Astrocyte (in vitro differentiated cells and primary cell): ENCODE results near the gene ZNF468. TPM values are rescaled to one million over a fixed set of nuclear protein-coding genes. Genes with fewer than 3 reads are reported as not detected.
"Not testable (repeated sequence)": the region's sequence is repeated elsewhere in the genome, so short reads cannot be mapped to it uniquely, and the experiment has no call there.

Source experiments
- DNase-seq: peaks from one replicate; pipeline ENCODE4 v3.0.0-alpha.2; 2010; ENCODE audit warnings: low read depth
- FAIRE-seq: peaks from 2 replicates; lab custom pipeline; 2011; peaks lifted over from hg19 to GRCh38; lab: Jason Lieb, UNC
- H2AFZ ChIP-seq: 2 replicates; pipeline ENCODE4 v1.6.0; 2012; ENCODE audit warnings: low read depth, low read length, inconsistent platforms
- H3K27ac ChIP-seq: 2 replicates; pipeline ENCODE4 v1.5.1; 2011; ENCODE audit warnings: low read depth, low read length, inconsistent platforms
- H3K27me3 ChIP-seq: 2 replicates; pipeline ENCODE4 v1.6.0; 2011; ENCODE audit warnings: low read length, inconsistent platforms; ENCODE audit not compliant: insufficient read depth
- H3K36me3 ChIP-seq: 2 replicates; pipeline ENCODE4 v1.5.1; 2011; ENCODE audit warnings: low read length, inconsistent platforms; ENCODE audit not compliant: insufficient read depth
- H3K4me1 ChIP-seq: 2 replicates; pipeline ENCODE4 v1.5.1; 2011; ENCODE audit warnings: low read length, inconsistent platforms; ENCODE audit not compliant: insufficient read depth
- H3K4me2 ChIP-seq: 2 replicates; pipeline ENCODE4 v1.6.0; 2012; ENCODE audit warnings: low read length, inconsistent platforms
- H3K4me3 ChIP-seq: 2 replicates; pipeline ENCODE4 v1.5.1; 2011; ENCODE audit warnings: low read depth, mild to moderate bottlenecking, low read length, inconsistent platforms; ENCODE audit not compliant: insufficient read depth
- H3K79me2 ChIP-seq: 2 replicates; pipeline ENCODE4 v1.6.0; 2012; ENCODE audit warnings: mild to moderate bottlenecking, low read length, inconsistent platforms; ENCODE audit not compliant: insufficient read depth
- H3K9ac ChIP-seq: 2 replicates; pipeline ENCODE4 v1.6.0; 2012; ENCODE audit warnings: mild to moderate bottlenecking, low read length, inconsistent platforms
- H3K9me3 ChIP-seq: 2 replicates; pipeline ENCODE4 v1.5.1; 2012; ENCODE audit warnings: low read depth, mild to moderate bottlenecking, low read length, inconsistent platforms; ENCODE audit not compliant: insufficient read depth
- H4K20me1 ChIP-seq: 2 replicates; pipeline ENCODE4 v1.6.0; 2012; ENCODE audit warnings: low read length, inconsistent platforms; ENCODE audit not compliant: insufficient read depth
- H3K27ac Mint-ChIP-seq: one replicate; pipeline ENCODE4 v1.8.0; 2021; ENCODE audit warnings: mild to moderate bottlenecking, mixed read lengths; ENCODE audit not compliant: unreplicated experiment
- H3K27me3 Mint-ChIP-seq: one replicate; pipeline ENCODE4 v1.8.0; 2021; ENCODE audit warnings: low read depth, mixed read lengths; ENCODE audit not compliant: unreplicated experiment
- H3K36me3 Mint-ChIP-seq: one replicate; pipeline ENCODE4 v1.8.0; 2021; ENCODE audit warnings: low read depth, mixed read lengths; ENCODE audit not compliant: unreplicated experiment
- H3K4me1 Mint-ChIP-seq: one replicate; pipeline ENCODE4 v1.8.0; 2021; ENCODE audit warnings: low read depth, mixed read lengths; ENCODE audit not compliant: unreplicated experiment
- H3K4me3 Mint-ChIP-seq: one replicate; pipeline ENCODE4 v1.8.0; 2021; ENCODE audit warnings: mild to moderate bottlenecking, moderate library complexity, mixed read lengths; ENCODE audit not compliant: unreplicated experiment
- H3K9me3 Mint-ChIP-seq: one replicate; pipeline ENCODE4 v1.8.0; 2021; ENCODE audit warnings: mild to moderate bottlenecking, mixed read lengths; ENCODE audit not compliant: unreplicated experiment
- EZH2 ChIP-seq: IDR thresholded peaks from 2 replicates; pipeline ENCODE4 v1.6.1; 2012; ENCODE audit warnings: mild to moderate bottlenecking, low read length, inconsistent platforms; ENCODE audit not compliant: insufficient read depth
- total RNA-seq: library from RNA; stranded (reverse); gene quantifications from 2 replicates; pipeline ENCODE4 v1.2.1, GENCODE V29; 2021
- TF ChIP-seq, protein P1 (sequence below): IDR thresholded peaks from 2 replicates; pipeline ENCODE4 v1.5.1; 2011; ENCODE audit warnings: low read depth, mild to moderate bottlenecking, inconsistent platforms, low read length, moderate library complexity; ENCODE audit not compliant: insufficient read depth

The ZNF468 gene
- total RNA-seq, 1 donor from 2014 or later, result 20.0 TPM

DNA sequence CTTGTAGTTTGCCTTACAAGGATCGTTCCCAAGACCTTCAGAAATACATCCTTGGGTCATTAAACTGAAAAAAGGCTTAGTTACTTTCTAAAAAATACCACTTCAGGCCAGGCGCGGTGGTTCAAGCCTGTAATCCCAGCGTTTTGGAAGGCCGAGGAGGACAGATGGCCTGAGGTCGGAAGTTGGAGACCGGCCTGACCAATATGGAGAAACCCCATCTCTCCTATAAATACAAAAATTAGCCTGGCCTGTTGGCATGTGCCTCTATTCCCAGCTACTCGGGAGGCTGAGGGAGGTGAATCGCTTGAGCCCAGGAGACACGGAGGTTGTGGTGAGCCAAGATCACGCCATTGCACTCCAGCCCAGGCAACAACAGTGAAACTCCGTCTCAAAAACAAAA, 33.7 kb downstream of the ZNF468 start:
- FAIRE-seq (no peak), DNase-seq (no peak)
- no peak overlapping the region for H3K4me3 Mint-ChIP-seq
- TF ChIP-seq EZH2, result no peak
- TF ChIP-seq, protein P1, sequence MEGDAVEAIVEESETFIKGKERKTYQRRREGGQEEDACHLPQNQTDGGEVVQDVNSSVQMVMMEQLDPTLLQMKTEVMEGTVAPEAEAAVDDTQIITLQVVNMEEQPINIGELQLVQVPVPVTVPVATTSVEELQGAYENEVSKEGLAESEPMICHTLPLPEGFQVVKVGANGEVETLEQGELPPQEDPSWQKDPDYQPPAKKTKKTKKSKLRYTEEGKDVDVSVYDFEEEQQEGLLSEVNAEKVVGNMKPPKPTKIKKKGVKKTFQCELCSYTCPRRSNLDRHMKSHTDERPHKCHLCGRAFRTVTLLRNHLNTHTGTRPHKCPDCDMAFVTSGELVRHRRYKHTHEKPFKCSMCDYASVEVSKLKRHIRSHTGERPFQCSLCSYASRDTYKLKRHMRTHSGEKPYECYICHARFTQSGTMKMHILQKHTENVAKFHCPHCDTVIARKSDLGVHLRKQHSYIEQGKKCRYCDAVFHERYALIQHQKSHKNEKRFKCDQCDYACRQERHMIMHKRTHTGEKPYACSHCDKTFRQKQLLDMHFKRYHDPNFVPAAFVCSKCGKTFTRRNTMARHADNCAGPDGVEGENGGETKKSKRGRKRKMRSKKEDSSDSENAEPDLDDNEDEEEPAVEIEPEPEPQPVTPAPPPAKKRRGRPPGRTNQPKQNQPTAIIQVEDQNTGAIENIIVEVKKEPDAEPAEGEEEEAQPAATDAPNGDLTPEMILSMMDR, result no peak
- no peaks in the 10 kb centered on the region for H3K79me2 ChIP-seq
- no peak overlapping the region for H3K4me2 ChIP-seq
- H3K9ac ChIP-seq, result no peak overlapping the region
- no peaks in the 10 kb centered on the region for H3K36me3 ChIP-seq
- H3K9me3 ChIP-seq, result no peaks in the 10 kb centered on the region
- peaks cover 21% of the 10 kb centered on the region for H3K9me3 Mint-ChIP-seq
- no peak overlapping the region for H2AFZ ChIP-seq
- no peaks in the 10 kb centered on the region for H3K27me3 ChIP-seq
- H3K4me1 Mint-ChIP-seq, result no peaks in the 10 kb centered on the region
- H3K4me3 ChIP-seq, result no peak overlapping the region
- H3K4me1 ChIP-seq, result no peaks in the 10 kb centered on the region
- no peaks in the 10 kb centered on the region for H4K20me1 ChIP-seq
- no peak overlapping the region for H3K27ac Mint-ChIP-seq
- H3K27ac ChIP-seq, result no peak overlapping the region
- H3K27me3 Mint-ChIP-seq, result no peaks in the 10 kb centered on the region
- peaks cover 7% of the 10 kb centered on the region for H3K36me3 Mint-ChIP-seq

DNA sequence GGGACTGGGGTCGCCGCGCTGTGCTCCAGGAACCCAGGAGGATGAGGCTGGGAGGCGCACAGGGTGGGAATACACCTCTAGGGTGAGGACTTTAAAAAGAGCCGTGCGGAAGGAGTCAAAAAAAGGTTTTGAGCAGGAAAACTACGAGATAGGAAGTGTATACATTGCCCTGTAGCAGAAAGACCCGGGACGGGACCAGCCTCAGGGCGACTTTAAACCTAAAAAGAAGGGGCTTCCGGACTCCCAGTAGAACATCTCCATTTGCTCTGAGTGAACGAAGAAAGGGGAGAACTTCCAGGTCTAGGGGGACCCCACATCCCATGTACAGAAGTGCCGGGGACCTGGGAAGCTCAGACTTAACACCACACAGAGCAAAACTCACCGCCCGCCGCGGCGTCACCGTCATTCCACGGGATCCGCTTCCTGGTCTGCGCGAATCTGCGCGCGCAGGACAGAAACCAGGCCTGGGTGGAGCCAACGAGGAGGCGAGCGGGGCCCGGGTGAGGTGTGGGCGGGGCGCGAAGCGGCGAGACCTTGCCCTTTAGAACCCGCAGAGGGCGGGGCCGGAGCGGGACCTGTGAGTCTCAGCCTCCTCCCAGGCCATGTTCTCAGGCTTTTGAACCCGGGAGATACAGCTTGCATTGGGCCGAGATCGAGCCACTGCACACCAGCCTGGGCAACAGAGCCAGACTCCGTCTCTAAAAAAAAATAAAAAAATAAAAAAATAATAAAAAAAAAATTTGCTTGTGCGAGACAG, 36.0 kb downstream of the ZNF468 start, which contains the start of gene ZNF28:
Gene ZNF28 (minus strand): TSS at position 430 of the 757 bp plus-strand sequence. CDS start 3,675 bp downstream, outside the sequence.
- peaks cover 17% of the 10 kb centered on the region for H3K9me3 Mint-ChIP-seq
- H3K36me3 Mint-ChIP-seq, result peaks cover 20% of the 10 kb centered on the region
- H3K4me1 ChIP-seq, H3K27me3 Mint-ChIP-seq, FAIRE-seq, H3K36me3 ChIP-seq, H3K79me2 ChIP-seq, H3K9me3 ChIP-seq, H3K4me1 Mint-ChIP-seq, H3K27me3 ChIP-seq, H4K20me1 ChIP-seq, H3K27ac ChIP-seq: not testable (repeated sequence)
- Histone ChIP-seq H3K9ac (peak within 1 kb of the TSS; percentile 80), H3K4me3 (peak within 1 kb of the TSS; percentile 74), H3K4me2 (peak within 1 kb of the TSS; percentile 90), H2AFZ (peak within 1 kb of the TSS; percentile 81)
- H3K27ac Mint-ChIP-seq, result peak within 1 kb of the TSS; percentile 60
- H3K4me3 Mint-ChIP-seq, result peak within 1 kb of the TSS; percentile 94
- DNase-seq, result peak; percentile 14

DNA sequence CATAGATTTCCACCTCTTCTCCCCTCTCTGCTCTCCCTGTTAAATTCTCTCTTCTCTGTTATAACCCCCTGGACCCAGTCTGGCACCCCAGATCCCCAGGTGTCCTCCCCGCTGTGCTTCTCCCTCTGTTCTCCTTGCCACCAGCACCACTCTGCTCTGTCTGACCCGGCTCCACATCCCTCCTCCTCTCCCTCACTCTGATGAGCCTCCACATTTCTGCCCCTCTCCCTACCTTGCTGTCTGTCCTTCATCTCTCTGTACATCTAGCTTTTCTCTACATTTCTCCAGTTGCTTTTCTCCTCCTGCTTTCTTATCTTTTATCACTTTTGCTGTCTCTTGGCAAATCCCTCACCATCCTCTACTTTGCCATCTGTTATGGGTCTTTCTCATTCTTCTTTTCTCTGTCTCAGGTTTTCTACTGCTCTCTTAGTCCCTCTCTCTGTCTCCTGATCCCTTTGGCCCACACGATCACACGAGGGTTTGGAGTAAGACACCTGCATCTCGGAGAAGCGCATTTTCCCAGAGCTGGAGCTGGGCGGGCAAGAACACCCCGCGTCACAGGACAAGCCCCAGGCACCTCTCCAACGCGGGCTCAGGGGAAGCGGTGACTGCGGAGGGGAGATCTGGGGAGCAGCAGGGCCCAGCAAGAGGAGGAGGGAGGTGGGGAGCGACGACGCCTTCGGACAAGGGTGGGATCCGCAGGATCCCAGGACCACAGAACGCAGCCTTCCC, 36.8 kb downstream of the ZNF468 start:
- H3K36me3 Mint-ChIP-seq, result peaks cover 25% of the 10 kb centered on the region
- H3K27me3 Mint-ChIP-seq, H3K36me3 ChIP-seq, H3K79me2 ChIP-seq, H3K4me1 Mint-ChIP-seq, FAIRE-seq, DNase-seq, H4K20me1 ChIP-seq, H3K27me3 ChIP-seq, H3K4me1 ChIP-seq, H3K9me3 ChIP-seq, H3K27ac ChIP-seq: not testable (repeated sequence)
- H3K27ac Mint-ChIP-seq, result peak overlapping the region; percentile 60
- Histone ChIP-seq H3K4me2 (peak overlapping the region; percentile 90), H2AFZ (peak overlapping the region; percentile 81), H3K9ac (peak overlapping the region; percentile 80), H3K4me3 (peak overlapping the region; percentile 74)
- H3K4me3 Mint-ChIP-seq, result peak overlapping the region; percentile 94
- peaks cover 17% of the 10 kb centered on the region for H3K9me3 Mint-ChIP-seq
